ENCODE results near the gene SUPT4H1. TPM values are rescaled to one million over a fixed set of nuclear protein-coding genes. Genes with fewer than 3 reads are reported as not detected.

Gene SUPT4H1
- total RNA-seq, 1 experiment from 2014 or later = 100.0 TPM

DNA sequence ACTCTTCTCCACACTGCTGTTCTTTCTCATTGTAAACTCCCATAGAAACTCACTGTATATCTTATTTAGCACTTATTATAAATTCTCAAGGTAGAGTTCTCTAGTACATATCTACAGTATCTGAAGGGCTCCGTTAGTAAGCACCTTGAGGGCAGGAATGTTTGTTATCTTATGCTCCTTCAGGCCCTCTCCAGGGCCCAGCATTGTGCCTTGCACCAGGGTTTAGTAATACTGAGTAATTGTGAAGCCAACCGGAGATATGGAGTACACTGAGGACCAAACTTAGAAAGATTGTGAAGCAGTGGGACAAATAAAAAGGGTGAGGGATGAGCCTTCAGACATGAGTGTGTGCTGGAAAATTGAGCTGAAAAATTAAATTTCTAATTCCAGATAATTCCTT lies 38.9 kb upstream of the SUPT4H1 start:
- no peak overlapping the region for H2AFZ ChIP-seq (ENCODE audit: low read length)
- H3K79me2 ChIP-seq (ENCODE audit: low read length) = no peaks in the 10 kb centered on the region
- no peaks in the 10 kb centered on the region for H3K9me3 ChIP-seq (ENCODE audit: low read length)
- H3K36me3 ChIP-seq (ENCODE audit: low read depth, low read length) = no peaks in the 10 kb centered on the region
- TF ChIP-seq, protein P1, sequence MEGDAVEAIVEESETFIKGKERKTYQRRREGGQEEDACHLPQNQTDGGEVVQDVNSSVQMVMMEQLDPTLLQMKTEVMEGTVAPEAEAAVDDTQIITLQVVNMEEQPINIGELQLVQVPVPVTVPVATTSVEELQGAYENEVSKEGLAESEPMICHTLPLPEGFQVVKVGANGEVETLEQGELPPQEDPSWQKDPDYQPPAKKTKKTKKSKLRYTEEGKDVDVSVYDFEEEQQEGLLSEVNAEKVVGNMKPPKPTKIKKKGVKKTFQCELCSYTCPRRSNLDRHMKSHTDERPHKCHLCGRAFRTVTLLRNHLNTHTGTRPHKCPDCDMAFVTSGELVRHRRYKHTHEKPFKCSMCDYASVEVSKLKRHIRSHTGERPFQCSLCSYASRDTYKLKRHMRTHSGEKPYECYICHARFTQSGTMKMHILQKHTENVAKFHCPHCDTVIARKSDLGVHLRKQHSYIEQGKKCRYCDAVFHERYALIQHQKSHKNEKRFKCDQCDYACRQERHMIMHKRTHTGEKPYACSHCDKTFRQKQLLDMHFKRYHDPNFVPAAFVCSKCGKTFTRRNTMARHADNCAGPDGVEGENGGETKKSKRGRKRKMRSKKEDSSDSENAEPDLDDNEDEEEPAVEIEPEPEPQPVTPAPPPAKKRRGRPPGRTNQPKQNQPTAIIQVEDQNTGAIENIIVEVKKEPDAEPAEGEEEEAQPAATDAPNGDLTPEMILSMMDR (conservative IDR thresholded peaks at IDR 0.05; ENCODE audit: low read depth, low read length) = no peak
- no peak for TF ChIP-seq EZH2 (IDR thresholded peaks at IDR 0.05; ENCODE audit: low read length, unreplicated experiment)
- no peak for TF ChIP-seq EZH2phosphoT487 (IDR thresholded peaks at IDR 0.05; ENCODE audit: borderline replicate concordance, low read length)
- ATAC-seq (no peak), DNase-seq (no peak)
- no peaks in the 10 kb centered on the region for H3K27me3 ChIP-seq (ENCODE audit: low read length)
- intact Hi-C loops (cut with micrococcal nuclease) = loop anchor here (1.0 kb wide), 1 partner anchor 26 kb away; the partner anchor contains the start of gene RNF43
- POLR2A ChIA-PET (ENCODE audit: unreplicated experiment) = no interaction called here
- H3K9ac ChIP-seq (ENCODE audit: low read length) = no peak overlapping the region
- peak overlapping the region; percentile 63 for H3K4me2 ChIP-seq (ENCODE audit: low read length)
- H3K27ac ChIP-seq (ENCODE audit: low read length) = peak overlapping the region; percentile 20; the same call in 1 of the 2 replicates
- H4K20me1 ChIP-seq (ENCODE audit: low read length) = no peaks in the 10 kb centered on the region
- H3K4me1 ChIP-seq (ENCODE audit: insufficient read depth, low read length) = peaks cover 57% of the 10 kb centered on the region
- CTCF ChIA-PET = no interaction called here
- no peaks in the 10 kb centered on the region for H3K9me2 ChIP-seq (replicated peaks; ENCODE audit: low read length)
- H3K4me3 ChIP-seq (ENCODE audit: low read length) = no peak overlapping the region
- BruUV-seq (replicated peaks) = no TSS peak
- H3F3A ChIP-seq (ENCODE audit: low read length, unreplicated experiment) = peaks cover 4% of the 10 kb centered on the region

DNA sequence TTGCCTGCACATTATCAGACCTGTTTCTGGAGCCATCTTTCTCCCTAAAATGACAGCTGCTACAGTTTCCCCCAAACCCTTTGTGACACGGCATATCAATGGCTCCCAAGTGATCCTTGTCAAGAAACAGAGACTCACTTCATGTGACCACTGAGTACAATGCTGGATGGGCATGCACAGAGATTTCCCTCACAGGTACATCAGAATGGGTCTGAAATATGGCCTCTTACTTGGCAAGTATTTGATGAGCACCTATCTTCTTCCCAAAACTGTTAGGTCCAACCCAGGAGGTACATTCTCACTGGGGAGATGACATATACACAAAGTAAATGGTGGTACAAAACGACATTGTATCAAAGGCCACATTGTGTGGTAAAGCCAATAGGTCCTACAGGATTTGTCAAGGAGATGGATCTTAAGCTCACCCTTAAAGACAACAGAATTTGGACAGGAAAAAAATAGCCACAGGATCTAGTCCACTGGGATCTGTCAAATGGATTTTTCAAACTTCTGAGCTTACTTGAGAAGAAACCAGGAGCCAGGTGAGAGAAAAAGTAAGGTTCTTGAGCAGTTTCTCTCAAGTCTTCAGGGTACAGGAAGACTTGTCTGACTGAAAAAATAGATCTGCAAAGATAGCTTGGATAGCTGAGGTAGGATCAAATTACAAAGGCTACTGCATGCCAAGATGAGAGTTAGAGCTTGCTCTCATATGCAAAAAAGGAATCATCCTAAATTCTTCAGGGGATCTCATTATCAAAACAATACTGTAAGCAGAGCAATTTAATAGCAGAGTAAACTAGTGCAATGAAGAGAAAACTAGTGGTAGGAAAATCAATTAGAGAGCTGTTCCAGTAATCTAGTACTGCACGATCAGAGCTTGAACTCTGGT lies 36.5 kb upstream of the SUPT4H1 start:
- CTCF ChIA-PET = interaction anchor here (0.6 to 0.7 kb wide), 2 partner anchors 16 to 29 kb away, joined by 5 to 6 read pairs; no protein-coding TSS in a partner anchor
- H3K4me1 ChIP-seq (ENCODE audit: insufficient read depth, low read length) = peaks cover 44% of the 10 kb centered on the region
- H3K27ac ChIP-seq (ENCODE audit: low read length) = peak overlapping the region; percentile 82
- H3K27me3 ChIP-seq (ENCODE audit: low read length) = no peaks in the 10 kb centered on the region
- H3K9me3 ChIP-seq (ENCODE audit: low read length) = no peaks in the 10 kb centered on the region
- intact Hi-C loops (cut with micrococcal nuclease) = loop anchor here (1.0 kb wide), 1 partner anchor 36 kb away; the partner anchor contains the start of gene SUPT4H1
- TF ChIP-seq, protein P1 (conservative IDR thresholded peaks at IDR 0.05; ENCODE audit: low read depth, low read length) = no peak
- TF ChIP-seq EZH2 (IDR thresholded peaks at IDR 0.05; ENCODE audit: low read length, unreplicated experiment) (no peak), EZH2phosphoT487 (IDR thresholded peaks at IDR 0.05; ENCODE audit: borderline replicate concordance, low read length) (no peak; the same call in 1 of the 2 replicates)
- H3K79me2 ChIP-seq (ENCODE audit: low read length) = no peaks in the 10 kb centered on the region
- H3K4me2 ChIP-seq (ENCODE audit: low read length) = peak overlapping the region; percentile 71
- no TSS peak for BruUV-seq (replicated peaks)
- H3K9me2 ChIP-seq (replicated peaks; ENCODE audit: low read length) = no peaks in the 10 kb centered on the region
- ATAC-seq = peak; percentile 14; the same call in 1 of the 2 replicates
- POLR2A ChIA-PET (ENCODE audit: unreplicated experiment) = interaction anchor here (0.5 to 1.0 kb wide), 3 partner anchors 27 to 381 kb away, joined by 4 to 5 read pairs (median 4); no protein-coding TSS in a partner anchor
- H2AFZ ChIP-seq (ENCODE audit: low read length) = no peak overlapping the region
- peak; percentile 71 for DNase-seq
- H3K9ac ChIP-seq (ENCODE audit: low read length) = peak overlapping the region; percentile 20; the same call in 1 of the 2 replicates
- H3K4me3 ChIP-seq (ENCODE audit: low read length) = peak overlapping the region; percentile 25
- H4K20me1 ChIP-seq (ENCODE audit: low read length) = no peaks in the 10 kb centered on the region
- peaks cover 4% of the 10 kb centered on the region for H3F3A ChIP-seq (ENCODE audit: low read length, unreplicated experiment)
- no peaks in the 10 kb centered on the region for H3K36me3 ChIP-seq (ENCODE audit: low read depth, low read length)

All from PC-3 (cell line).